ENCODE results near the gene CPNE5. TPM values are rescaled to one million over a fixed set of nuclear protein-coding genes. Genes with fewer than 3 reads are reported as not detected.

CPNE5 gene
- total and polyA plus RNA-seq, 2 of the 4 experiments (the other 2 are of a cell fraction), result 0.07 TPM; not detected in 1

DNA sequence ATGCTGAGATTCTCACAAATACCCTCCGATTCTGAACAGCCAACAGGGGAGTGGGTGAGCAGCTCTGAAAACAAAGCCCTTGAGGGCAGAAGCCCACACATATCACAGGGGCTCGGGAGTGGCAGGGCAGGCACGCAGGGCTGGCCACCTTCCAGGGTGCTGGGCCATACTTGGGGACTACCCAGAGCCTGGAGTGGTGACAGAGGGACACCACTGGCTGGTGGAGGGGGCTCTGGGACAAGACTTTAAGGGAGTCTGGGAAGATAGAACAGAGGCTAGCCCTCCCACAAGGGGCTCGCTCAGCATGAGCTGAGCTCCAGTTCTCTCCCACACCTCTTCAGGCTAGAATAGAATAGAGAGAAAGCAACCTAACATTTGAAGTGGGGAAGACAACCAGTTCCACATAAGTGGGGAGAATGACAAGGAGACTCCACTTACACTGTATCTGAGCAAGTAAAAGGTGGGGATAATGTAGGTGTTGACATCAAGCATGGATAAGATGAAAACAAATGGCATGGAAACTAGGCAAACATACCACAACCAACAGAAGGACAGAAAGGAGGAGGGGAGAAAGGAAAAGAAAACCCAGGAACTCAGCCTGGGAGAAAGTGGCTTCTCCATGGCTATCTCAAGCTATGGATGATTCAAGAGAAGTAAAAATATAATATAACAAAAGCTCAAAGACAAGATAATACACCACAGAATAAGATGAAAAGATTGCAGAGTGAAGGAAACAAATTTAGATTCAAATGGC is 28.4 kb upstream of the CPNE5 start:
- H2AFZ ChIP-seq (replicated peaks; ENCODE audit: low read length, poor library complexity), result no peak overlapping the region
- no peak overlapping the region for H3K4me2 ChIP-seq (ENCODE audit: low read depth, low read length)
- no peak overlapping the region for H2BK5ac ChIP-seq (ENCODE audit: low read depth, low read length, poor library complexity, severe bottlenecking)
- ChIA-PET CTCF (no interaction called here), POLR2A (ENCODE audit: unreplicated experiment) (no interaction called here)
- in situ Hi-C loops (cut with MboI; ENCODE audit: low sequenced_read_pairs) (no loop called here), dilution Hi-C loops (cut with HindIII; ENCODE audit: low sequenced_read_pairs, unreplicated experiment) (no loop called here), intact Hi-C loops (cut with micrococcal nuclease) (no loop called here)
- H2AK9ac ChIP-seq (replicated peaks; ENCODE audit: low read depth, low read length, poor library complexity), result no peak overlapping the region
- H3K56ac ChIP-seq (ENCODE audit: extremely low read depth, insufficient read depth, low read length), result no peak overlapping the region
- peaks cover 44 to 68% of the 10 kb centered on the region in 2 experiments for H3K79me1 ChIP-seq (ENCODE audit: low read depth in 1 of 2, low read length in 2 of 2)
- H3K9me3 ChIP-seq (ENCODE audit: control insufficient read depth, insufficient read depth, low read length), result no peaks in the 10 kb centered on the region
- no peaks in the 10 kb centered on the region for H3K4me1 ChIP-seq (ENCODE audit: control insufficient read depth, insufficient read depth, low read length)
- no peak overlapping the region for H4K8ac ChIP-seq (ENCODE audit: low read depth in 2 of 2, low read length in 2 of 2)
- H3K27ac ChIP-seq (ENCODE audit: insufficient read depth, low read length), result no peak overlapping the region
- no peak overlapping the region for H4K91ac ChIP-seq (ENCODE audit: insufficient read depth, low read depth, low read length)
- BruUV-seq (replicated peaks), result no TSS peak
- peaks cover 10% of the 10 kb centered on the region; the same call in 1 of the 2 replicates for H3K9me1 ChIP-seq (ENCODE audit: insufficient read depth, low read length)
- no peak overlapping the region for H3K23ac ChIP-seq (ENCODE audit: low read depth, low read length)
- H3K4me3 ChIP-seq (ENCODE audit: insufficient read depth, low read depth, low read length), result no peak overlapping the region
- H2BK20ac ChIP-seq (ENCODE audit: low read depth, low read length), result no peak overlapping the region
- ATAC-seq (ENCODE audit: low read depth) (no peak), DNase-seq (no peak)
- no peak overlapping the region for H3K9ac ChIP-seq (ENCODE audit: low read depth, low read length)
- H2AK5ac ChIP-seq (ENCODE audit: low read depth, low read length), result no peak overlapping the region
- no peak overlapping the region for H4K5ac ChIP-seq (ENCODE audit: low read depth, low read length)
- no peak overlapping the region for H3K14ac ChIP-seq (replicated peaks; ENCODE audit: low read depth, low read length)
- H2BK120ac ChIP-seq (ENCODE audit: low read depth, low read length), result no peak overlapping the region
- H4K20me1 ChIP-seq (ENCODE audit: insufficient read depth, low read length), result no peaks in the 10 kb centered on the region
- WGBS, 2 experiments (ENCODE audit: extremely low coverage in 2 of 2, insufficient read length in 1 of 2), result no CpG with 5 or more reads among the region's 4 CpGs
- no peak overlapping the region for H3K18ac ChIP-seq (ENCODE audit: low read depth, low read length)
- no peaks in the 10 kb centered on the region for H3K27me3 ChIP-seq (ENCODE audit: control insufficient read depth, insufficient read depth, low read length)
- TF ChIP-seq RFX5 (IDR thresholded peaks at IDR 0.05; ENCODE audit: low read depth, low read length), result no peak
- TF ChIP-seq MAFK (IDR thresholded peaks at IDR 0.05; ENCODE audit: low read depth, low read length), result no peak
- no peak for TF ChIP-seq BHLHE40 (IDR thresholded peaks at IDR 0.05; ENCODE audit: low read depth, low read length)
- TF ChIP-seq FOS (IDR thresholded peaks at IDR 0.05; ENCODE audit: low read depth, low read length), result no peak
- TF ChIP-seq, protein P1, sequence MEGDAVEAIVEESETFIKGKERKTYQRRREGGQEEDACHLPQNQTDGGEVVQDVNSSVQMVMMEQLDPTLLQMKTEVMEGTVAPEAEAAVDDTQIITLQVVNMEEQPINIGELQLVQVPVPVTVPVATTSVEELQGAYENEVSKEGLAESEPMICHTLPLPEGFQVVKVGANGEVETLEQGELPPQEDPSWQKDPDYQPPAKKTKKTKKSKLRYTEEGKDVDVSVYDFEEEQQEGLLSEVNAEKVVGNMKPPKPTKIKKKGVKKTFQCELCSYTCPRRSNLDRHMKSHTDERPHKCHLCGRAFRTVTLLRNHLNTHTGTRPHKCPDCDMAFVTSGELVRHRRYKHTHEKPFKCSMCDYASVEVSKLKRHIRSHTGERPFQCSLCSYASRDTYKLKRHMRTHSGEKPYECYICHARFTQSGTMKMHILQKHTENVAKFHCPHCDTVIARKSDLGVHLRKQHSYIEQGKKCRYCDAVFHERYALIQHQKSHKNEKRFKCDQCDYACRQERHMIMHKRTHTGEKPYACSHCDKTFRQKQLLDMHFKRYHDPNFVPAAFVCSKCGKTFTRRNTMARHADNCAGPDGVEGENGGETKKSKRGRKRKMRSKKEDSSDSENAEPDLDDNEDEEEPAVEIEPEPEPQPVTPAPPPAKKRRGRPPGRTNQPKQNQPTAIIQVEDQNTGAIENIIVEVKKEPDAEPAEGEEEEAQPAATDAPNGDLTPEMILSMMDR (conservative IDR thresholded peaks at IDR 0.05; ENCODE audit: low read depth, low read length), result no peak
- TF ChIP-seq POLR2A (IDR thresholded peaks at IDR 0.05; ENCODE audit: low read depth, low read length), result no peak
- TF ChIP-seq RAD21 (IDR thresholded peaks at IDR 0.05; ENCODE audit: low read length), result no peak
- no peak for TF ChIP-seq CEBPB (IDR thresholded peaks at IDR 0.05; ENCODE audit: low read depth, low read length)
- no peak for TF ChIP-seq CHD1 (IDR thresholded peaks at IDR 0.05; ENCODE audit: low read depth, low read length)
- TF ChIP-seq MXI1 (IDR thresholded peaks at IDR 0.05; ENCODE audit: borderline replicate concordance, low read depth, low read length), result no peak
- TF ChIP-seq, protein P2, sequence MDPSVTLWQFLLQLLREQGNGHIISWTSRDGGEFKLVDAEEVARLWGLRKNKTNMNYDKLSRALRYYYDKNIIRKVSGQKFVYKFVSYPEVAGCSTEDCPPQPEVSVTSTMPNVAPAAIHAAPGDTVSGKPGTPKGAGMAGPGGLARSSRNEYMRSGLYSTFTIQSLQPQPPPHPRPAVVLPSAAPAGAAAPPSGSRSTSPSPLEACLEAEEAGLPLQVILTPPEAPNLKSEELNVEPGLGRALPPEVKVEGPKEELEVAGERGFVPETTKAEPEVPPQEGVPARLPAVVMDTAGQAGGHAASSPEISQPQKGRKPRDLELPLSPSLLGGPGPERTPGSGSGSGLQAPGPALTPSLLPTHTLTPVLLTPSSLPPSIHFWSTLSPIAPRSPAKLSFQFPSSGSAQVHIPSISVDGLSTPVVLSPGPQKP (IDR thresholded peaks at IDR 0.05; ENCODE audit: borderline replicate concordance, low read depth, low read length), result no peak
- no peak for TF ChIP-seq MAZ (IDR thresholded peaks at IDR 0.05; ENCODE audit: borderline replicate concordance, low read depth, low read length)
- TF ChIP-seq, protein P3, sequence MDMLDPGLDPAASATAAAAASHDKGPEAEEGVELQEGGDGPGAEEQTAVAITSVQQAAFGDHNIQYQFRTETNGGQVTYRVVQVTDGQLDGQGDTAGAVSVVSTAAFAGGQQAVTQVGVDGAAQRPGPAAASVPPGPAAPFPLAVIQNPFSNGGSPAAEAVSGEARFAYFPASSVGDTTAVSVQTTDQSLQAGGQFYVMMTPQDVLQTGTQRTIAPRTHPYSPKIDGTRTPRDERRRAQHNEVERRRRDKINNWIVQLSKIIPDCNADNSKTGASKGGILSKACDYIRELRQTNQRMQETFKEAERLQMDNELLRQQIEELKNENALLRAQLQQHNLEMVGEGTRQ (IDR thresholded peaks at IDR 0.05; ENCODE audit: low read depth, low read length), result no peak
- no peak for TF ChIP-seq SMC3 (IDR thresholded peaks at IDR 0.05; ENCODE audit: low read depth, low read length)
- peaks cover 7% of the 10 kb centered on the region for H3K36me3 ChIP-seq (ENCODE audit: control insufficient read depth, insufficient read depth, low read length)
- H2BK15ac ChIP-seq (ENCODE audit: low read depth, low read length), result no peak overlapping the region
- no peak overlapping the region for H3K4ac ChIP-seq (ENCODE audit: low read depth, low read length)
